HG03520 (cell line): ENCODE measurements around the gene GPHA2.
A peak's percentile ranks its signal among the peaks of the same experiment; 100 is the strongest.

Experiments used
- ATAC-seq: cut with Tn5 transposase; IDR thresholded peaks from one replicate; pipeline ENCODE4 v1.9.1; 2021; ENCODE audit warnings: mild to moderate bottlenecking, moderate library complexity; ENCODE audit not compliant: unreplicated experiment

GPHA2 gene

GRCh38 chr11:64892838-64893193 lies 42.9 kb downstream of the GPHA2 start:
- ATAC-seq: no peak

DNA sequence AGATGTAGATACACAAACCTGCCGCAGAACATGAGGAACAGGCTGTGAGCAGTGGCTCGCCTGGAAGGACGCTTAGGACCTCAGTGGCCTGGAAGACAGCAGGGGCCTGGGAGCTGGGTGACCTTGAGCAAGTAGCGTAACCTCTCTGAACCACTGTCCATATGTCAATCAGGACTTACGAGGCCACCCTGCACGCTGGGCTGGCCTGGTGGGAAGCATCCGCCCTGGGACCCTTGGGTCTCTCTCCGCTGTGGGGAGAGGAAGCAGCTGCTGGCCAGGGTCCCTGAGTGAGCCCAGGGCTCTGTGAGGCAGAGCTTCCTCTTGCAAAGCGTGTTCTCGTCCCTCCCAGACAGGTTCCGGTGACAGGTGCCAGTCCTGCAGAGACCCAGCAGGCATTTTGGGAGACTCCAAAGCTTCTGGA lies 43.3 kb downstream of the GPHA2 start:
- ATAC-seq: no peak

DNA sequence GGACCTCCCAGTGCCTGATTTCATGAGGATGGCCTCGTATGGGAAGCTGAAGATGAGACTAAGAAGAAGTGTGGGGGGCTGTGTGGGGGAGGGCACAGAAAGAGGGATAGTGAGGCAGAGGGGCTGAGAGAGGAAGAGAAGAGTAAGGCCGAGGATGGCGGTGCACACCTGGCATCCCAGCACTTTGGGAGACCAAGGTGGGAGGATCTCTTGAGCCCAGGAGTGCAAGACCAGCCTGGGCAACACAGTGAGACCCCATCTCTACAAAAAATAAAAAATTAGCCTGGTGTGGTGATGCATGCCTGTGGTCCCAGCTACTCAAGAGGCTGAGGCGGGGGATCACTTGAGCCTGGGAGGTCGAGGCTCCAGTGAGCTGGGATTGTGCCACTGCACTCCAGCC lies 43.8 kb downstream of the GPHA2 start:
- no peak for ATAC-seq

DNA sequence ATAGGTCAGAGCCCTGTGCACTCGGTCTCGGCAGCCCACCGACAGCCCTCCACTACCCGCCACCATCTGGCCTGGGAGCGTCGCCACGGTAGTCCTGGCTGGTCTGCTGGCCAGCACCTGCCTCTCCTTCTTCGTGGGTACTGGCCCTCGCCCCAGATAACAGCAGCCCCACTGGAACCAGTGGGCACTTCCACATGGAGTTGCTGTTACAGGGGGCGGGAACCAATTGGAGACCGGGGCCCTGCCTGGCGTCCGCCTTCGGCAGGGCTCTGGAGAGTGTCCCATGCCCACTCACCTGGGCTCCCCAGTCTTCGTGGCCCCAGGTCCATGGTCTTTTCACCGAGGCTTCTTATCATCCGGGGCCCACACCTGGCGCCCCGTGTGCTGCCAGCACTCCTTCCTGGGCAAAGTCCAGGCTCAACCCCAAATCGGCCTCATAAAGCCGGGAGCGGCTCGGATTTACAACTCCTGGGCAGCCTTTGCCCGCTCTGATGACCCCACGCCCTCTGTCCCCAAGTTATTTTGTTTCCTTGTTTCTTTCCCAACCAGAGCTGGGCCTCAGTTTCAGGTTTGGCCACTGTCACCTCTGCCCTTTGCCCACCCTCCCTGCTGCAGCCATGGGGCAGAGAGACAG lies 44.4 kb downstream of the GPHA2 start:
- no peak for ATAC-seq

GRCh38 chr11:64890522-64890939 lies 45.2 kb downstream of the GPHA2 start:
- no peak for ATAC-seq

- ATAC-seq: no peak
Observed at GRCh38 chr11:64888729-64889511, 46.8 kb downstream of the GPHA2 start.

DNA sequence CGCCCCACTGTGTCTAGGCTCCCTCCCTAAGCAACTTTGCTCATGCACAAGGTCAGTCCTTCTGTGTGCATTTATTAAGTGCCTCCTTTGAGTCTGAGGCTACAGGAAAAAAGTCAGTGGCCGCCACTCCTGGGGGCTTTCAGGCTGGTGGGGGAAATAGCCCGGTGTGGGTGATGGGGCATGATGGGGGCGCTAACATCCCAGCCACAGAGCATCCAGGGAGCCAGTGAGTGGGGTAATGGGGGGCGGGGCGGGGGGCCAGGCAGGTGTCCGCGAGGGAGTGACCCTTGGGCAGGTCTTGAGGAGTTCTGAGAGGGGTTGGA lies 47.3 kb downstream of the GPHA2 start:
- no peak for ATAC-seq

DNA sequence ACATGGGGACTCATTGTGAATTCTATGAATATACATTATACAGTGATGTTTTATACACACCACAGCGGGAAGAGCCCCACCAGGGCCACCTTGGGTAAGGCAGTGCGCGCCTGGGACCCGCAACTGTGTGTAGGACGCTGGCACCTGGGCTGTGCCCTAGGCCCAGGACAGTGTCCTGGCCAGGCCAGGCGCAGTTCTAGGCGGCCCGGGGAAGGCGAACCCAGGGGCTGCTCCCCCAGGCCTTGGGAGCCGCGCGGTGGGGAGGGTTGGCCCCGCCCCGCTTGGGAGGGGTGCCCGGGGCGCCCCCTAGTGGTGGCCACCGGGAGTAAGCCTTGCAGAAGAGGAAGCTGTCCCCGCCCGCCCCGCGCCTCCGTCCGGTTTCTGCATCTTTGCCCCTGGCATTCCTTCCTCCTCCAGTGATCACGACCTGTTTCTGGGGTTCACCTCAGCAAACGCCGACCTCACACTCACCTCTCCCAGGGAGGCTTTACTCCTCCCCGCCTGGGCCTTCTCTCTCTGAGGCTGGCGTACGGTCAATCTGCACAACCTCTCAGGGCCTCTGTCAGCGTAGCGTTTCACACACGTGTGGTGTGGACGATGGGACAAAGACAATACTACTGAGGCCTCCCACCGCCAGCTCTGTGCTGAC lies 47.8 kb downstream of the GPHA2 start:
- ATAC-seq: peak; percentile 56

- no peak for ATAC-seq
Observed at GRCh38 chr11:64887234-64887756, 48.4 kb downstream of the GPHA2 start.

- ATAC-seq: no peak
Observed at GRCh38 chr11:64885367-64886286, 50.1 kb downstream of the GPHA2 start.
